Activated CD4-positive, alpha-beta T cell treated with anti-CD3 and anti-CD28 coated beads for 1 hour (primary cell): ENCODE measurements around the gene RGMB.
A peak's percentile ranks its signal among the peaks of the same experiment; 100 is the strongest.

Experiments
- DNase-seq: peaks from one replicate; pipeline ENCODE4 v3.0.0-alpha.2; 2020

Gene RGMB

DNA sequence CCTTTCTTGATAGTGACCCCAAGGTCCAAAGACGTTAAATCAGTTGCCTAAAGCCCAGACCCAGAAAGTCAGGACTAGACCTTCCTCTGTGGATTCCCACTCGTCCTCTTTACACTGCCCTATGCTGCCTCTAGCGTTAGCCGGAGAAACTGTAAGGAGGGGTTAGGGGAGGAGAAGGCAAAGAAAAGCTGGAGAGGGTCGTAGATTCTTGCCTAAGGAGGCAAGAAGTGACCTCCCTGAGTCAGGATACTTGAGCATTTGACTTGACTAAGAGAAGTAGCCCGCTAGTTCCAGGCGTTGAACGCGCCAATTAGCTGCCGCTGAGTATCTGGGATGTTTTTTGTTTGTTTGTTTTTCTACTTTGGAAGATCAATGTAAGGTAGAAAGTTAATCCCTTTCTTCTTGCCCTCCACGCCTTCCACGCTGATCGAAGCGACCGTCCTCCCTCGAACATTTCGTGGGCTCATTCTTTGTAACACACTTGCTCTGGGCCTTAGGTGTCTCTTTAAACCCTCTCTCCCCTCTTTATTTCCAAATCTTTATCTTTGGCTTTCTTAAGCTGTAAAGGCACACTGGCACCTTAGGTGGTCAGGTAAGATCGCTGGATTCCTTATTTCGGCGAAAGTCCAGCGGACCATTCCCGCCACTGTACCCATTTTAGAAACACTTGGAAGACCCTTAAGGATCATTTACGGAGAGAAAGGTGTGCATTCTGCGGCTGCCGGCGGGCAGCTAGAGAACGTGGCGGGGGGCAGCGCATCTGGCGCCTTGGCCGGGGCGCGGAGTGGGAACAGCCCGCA, 5.1 kb upstream of the RGMB start:
- DNase-seq: no peak

DNA sequence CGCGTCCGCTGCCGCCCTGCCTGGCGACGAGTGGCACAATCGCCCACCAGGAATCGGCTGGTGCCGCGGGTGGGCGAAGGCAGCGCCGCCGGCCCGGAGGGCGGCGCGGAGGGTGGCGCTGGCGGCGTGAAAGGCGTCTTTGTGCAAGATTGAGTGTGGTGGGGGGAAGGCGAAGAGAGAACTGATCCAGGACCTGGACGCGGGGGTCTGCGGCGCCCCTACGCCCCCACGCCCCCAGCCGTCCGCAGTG, 4.6 kb upstream of the RGMB start:
- no peak for DNase-seq

DNA sequence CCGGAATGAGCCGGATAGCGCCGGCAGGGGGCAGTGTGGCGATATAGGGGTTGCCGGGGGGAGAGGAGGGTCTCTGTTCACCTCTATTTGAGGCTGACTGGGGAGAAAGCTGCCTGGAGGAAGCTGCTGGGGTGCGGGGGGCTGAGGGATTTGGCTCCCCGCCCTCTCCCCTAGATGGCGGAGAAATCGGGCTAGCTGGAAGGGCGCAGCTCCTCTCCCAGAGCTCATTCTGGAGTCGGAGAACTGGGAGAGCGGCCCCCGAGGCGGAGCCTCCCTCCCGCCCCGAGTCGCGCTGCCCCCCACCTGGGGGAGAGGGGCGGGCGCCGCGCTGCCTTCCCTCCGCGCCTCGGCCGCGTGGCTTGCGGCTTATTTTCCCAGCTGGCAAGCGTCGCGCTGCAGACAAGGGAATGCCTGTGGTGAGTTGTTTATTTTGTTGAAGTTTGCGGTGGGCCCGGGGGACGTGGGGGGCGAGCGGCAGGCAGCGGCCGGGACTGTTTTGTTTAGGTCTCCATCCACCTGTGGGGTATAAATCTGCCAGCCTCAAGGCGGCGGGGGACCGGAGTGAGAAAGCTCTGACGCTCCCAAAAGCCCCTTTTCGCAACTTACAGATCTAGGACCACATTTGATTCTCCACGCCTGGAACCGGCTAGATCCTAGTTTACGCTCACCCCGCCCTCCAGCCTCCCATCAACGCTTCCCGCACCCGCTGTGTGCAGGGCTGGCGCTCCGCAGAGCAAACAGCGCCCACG, 4.1 kb upstream of the RGMB start:
- DNase-seq: no peak

DNA sequence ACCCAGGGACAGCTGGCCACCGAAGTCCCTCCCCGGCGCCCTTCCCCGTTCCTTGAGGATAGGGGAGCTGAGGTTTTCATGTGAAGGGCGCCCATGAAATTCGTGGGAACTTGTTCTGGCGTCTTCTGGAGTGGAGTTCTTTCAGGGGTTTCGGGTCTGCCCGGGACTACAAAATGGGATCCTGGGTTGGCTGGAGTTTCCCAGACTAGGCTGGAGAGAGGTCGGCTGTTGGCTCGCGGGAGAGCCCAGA, 3.6 kb upstream of the RGMB start:
- no peak for DNase-seq

DNA sequence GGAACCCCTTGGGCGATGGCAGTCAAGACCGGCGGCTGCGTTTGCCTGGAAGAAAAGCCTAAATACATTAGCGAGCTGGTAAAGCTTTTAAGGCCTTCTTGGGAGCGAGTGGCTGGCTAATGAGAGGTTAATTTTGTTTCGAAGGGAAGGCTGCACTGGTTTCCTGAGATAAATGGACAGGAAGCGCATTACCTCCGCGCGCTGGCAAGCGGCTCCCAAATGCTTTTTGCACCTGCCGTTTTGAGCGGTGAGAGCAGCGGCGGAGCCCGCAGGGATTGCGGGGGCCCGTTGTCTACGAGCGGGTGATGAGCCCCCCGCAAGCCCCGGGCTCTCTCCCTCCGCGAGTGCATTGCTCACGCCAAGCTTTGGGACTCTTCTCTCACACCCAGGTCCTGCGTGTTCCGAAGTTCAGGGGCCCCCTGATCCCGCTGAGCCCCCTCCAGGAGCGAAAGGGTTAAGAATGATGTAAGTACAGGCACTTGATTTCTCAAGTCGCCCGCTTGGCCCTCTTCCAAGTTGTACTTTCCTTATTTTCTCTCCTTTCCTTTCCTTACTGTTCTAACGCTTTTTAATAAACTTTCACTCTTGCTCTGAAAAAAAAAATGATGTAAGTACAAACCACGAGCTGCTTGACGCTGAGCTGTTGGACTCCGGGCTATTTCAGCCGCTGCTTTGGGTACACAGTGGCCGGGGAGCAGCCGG, 3.1 kb upstream of the RGMB start:
- DNase-seq: no peak

DNA sequence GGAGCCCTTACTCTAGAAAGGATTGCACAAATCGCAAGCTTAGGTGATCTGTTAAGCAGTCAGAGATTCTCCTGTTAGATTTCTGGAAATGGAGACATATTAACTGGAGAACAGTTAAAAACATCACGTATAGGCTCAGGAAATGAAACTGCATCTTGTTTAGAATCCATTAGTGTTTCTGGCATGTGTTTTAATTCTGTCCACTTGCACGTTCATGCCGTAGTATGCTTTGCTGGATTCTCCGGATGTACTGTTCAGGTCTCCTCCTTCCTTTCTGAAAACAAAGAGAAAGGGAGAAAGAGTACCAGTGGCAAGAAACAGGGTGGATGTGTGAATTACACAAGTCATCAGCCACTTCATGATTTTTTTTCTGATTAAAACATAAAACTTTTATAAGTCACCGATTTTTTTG, 2.5 kb upstream of the RGMB start:
- DNase-seq: no peak

DNA sequence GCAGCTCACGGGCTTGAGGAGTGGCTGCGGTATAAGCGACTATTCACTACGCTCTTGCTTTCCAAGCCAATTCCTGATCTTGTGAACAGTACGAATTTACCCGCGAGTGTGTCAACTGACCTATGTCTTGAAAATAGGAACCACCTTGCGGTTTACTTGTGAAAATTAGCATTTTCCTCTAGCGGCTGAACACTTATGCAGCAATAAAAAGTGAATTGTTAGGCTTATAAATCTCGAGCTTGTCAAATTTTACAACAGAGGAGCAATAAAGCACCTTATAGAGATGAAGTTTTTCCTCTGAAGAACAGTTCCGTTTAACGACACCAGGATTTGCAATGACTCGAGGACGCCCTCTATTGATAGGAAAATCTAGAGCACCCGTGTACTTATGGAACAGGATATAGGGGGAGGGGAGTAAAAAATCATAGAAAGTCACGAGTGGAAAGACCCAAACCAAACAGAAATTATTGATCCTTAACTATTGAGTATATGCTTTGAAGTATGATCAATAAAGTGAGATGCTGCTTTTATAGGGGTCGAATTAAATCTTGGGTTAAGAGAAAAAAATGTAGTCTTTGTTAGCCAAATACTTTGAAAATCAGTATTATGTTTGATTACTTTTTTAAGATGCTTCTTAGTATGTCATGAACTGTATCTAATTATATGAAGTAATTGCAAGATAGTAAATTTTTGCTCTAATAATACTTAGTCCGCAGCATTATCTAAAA, 1.9 kb upstream of the RGMB start:
- no peak for DNase-seq

DNA sequence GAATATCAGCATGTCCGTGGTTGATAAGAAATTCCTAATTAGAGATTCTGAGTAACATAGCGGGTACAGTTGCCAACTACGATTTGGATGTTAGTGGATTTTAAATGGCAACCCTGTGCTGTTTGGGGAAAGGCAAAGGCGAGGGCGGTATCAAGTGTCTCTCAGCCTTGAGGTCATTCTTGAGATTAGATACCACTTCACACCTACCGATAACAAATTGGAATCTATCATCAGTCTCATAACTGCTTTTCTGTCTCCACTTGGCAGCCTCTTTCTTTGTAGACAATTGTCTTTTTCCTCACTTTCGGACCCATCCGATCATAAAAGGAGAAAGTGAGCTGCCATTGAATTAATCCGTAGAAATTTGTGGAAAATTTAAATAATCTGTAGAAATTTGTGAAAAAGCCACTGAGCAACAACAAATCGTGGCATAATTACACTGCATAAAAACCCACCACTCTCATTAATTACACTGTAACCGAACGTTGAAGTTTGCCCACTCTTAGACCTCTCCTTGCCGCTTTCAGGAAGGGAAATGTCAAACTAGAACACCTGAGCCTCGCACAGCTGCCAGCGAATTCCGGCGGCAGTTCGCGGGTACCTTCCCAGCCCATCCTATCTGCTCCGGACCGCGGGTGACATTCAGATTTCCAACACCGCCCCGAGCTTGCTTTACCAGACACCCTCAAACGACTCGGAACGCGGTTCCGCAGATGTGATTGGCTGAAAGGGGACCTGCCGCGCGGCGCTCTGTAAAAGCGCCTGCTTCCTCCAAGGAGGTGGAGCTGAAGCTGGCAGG, 849 bp upstream of the RGMB start:
- DNase-seq: peak; percentile 52

DNA sequence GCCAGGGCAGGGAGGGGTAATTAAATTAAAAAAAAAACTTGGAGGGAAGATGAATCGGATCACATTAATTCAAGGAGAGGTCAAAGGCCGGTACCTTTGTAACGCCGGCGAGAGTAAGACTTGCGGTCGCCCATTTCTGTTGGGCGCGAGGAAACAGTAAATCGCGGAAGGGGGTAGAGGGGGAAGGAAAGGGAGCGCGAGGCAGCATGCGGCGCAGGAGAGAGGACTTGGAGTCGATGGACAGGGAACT, 324 bp upstream of the RGMB start:
- DNase-seq: no peak

DNA sequence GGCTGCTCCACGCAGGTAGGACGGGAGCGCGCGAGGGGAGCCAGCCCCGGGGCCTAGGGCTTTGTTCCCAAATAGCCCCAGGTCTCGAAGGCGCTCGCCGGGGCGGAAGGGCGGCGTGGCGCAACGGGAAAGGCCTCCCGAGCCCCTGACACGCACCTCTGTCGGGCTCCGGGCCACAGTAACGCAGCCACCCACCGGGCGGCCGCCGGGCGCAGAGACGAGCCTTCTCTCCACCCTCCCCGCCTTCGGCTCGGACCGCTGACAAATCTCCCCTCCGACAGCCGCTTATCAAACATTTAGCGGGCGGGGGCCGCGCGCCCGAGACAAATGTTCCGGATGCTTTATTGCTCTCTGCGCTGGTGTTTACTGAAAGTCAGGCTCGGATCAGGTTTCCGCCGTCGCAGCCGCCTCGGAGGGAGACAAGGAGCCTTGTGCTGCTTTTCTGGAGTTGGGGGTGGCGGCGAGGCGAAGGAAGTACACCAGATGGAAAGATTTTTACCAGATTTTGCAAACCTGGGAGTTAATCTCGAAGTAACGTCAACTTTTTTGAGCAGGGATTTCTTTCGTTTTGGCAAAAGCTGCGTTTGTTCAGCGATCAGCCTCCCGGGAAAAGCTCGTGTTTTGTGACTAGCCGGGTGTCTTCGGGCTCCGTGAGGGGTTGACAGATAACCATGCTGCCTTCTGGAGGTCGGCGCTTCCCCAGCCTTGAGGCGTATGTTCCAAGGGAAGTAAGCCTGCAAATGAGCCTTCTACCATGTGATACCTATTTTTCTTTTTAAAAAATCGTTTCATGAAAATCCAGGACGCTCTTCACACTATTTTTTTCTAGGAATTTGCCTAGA, 950 bp downstream of the RGMB start:
- peak; percentile 34 for DNase-seq

DNA sequence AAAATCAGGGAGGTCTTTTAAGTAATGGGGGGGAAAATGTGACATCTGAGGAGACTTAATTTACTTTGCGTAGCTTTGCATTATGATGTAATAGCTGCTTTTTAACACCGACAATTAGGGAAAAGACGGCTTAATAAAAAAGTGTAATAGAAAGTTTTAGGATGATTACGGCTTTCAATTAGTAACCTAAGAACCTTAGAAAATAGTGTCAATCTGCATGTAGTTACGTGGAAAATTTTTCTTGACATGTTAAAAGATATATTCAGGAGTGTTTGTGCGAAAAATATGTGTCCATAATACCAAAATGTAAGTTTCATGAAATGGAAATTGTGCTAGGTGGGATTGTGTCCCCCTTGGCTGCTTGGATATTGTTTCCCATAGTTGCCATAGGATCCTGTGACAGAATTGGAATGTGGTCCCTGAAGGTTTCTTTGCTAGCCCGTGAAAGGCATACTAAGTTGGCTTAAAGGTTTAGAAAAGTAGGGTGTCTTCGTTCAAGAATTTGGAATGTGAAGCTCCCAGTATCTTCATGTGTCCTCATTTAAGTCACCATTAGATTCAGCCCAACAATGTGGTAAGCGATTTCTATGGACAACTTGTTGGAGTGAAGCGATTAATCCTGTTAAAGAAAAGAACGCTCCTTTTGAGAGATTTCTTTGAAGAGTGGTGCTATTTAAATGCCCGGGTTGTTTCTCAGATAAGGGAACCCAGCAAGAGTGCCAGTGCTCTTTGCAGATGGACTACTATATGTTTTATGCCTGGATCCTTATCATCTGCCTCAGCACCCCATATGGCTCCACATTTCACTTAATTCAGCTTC, 2.0 kb downstream of the RGMB start:
- no peak for DNase-seq

DNA sequence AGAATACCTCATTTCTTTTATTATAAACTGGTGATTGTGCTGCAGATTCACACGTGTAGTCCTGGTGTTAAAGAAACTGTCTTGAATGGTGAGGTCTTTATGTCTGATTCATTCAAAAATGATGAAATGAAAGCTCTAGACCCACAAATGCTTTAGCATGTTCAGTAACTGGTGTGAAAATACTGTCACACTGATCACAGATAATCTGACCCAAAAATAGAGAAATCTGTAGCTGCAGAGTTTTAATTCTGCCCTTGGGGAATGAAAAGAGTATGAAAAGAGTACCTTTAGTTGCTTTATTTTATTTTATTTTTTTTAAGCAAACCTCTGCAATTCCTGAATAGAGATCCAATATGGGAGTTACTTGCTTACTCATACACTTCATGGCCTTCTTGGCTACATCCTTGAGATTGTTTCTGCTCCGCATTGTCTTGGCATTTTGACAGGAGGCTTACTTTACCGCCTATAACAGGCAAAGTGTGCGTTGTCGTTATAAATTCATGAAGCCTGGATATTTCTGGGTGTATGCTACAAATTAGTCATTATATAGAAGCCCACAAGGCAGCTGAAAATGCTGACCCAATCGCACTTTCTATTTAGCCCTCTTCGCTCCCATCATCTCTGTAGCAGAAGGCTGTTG, 2.7 kb downstream of the RGMB start:
- DNase-seq: no peak

DNA sequence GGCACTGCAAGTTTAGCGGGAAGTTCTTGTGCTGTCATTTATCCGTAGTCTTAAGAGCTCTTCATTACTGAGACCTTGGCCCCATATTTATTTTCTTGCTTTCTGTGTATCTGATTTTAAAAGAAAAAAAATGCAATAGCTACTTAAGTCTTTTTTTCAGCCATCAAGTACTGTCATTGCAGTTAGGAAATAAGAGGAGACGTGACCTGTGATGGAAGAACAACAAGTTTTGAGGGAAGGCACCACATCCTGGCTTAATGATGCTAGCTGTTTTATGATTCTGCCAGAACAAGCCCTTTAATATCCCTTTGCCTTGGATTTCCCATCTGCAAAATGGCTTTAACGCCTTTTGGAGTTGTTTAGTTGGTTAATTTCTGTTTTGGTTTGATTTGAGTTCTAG, 3.8 kb downstream of the RGMB start:
- DNase-seq: no peak

DNA sequence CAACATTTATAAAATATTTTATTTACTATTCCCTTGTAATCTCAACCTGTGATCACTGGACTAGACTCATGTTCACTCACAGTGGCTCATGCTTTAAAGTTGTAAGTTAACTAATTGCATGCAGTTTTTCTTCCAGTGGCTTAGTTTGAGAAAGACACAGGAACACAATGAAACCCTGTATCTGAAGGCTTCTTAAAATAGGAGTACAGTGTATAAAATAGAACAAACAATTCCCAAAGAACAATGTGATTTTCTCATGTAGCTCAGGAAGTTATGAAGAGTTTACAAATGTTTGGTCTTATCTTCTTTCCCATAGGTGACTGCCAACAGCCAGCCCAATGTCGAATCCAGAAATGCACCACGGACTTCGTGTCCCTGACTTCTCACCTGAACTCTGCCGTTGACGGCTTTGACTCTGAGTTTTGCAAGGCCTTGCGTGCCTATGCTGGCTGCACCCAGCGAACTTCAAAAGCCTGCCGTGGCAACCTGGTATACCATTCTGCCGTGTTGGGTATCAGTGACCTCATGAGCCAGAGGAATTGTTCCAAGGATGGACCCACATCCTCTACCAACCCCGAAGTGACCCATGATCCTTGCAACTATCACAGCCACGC, 5.9 kb downstream of the RGMB start:
- no peak for DNase-seq

DNA sequence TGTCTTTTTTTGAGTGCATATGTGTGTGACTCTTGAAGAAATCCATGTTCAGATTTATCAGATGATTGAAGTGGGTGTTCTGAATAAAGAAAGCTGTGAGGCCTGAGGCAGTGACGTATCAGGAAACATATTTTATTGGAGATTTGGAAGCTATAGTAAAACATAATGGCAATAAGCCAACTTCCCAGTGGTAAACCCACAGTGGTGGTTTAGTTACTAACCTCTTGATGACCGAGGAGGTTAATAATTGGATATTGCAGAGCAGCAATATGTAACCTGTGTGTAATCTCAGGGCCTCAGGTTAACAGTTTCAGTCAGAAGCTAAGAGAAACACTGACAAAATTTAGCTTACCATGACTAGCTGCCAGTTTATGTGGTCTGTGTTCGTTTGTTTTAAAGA, 6.9 kb downstream of the RGMB start:
- no peak for DNase-seq

DNA sequence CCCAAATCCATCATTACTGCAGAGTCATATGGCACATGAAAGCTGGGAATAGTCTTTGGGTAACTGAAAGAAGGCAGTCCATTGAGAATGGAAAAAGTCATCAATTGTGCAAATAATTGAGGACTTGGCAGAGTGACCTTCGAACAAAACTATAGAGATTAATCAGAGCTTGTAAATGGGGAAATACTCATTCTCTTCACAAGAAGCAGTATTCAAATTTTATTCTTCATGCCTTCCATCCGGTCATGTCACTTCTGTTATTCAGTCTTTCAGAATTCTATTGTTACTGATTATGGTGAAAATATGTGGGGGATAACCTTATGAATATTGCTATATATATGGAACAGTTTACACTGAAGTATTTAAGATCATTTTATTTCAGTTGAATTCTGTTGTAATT, 8.1 kb downstream of the RGMB start:
- no peak for DNase-seq

DNA sequence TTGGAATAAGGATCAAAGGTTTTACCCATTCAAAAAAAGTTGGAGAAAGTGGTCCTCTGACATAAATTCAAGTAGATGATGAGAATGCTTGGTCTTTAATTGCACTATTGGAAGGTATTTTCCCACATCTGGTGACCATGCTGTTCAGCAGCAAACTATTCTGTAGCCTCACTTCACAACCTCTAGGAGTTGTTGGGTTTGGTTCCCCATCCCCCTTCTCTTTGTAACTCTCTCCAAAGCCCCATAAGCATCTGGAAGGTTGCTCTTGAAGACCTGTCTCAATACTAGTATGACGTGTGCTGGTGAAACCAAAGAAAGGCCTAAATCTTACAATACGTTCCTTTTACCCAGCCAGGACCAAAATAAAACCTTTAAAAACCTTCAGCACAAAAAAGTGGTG, 8.5 kb downstream of the RGMB start:
- DNase-seq: no peak

DNA sequence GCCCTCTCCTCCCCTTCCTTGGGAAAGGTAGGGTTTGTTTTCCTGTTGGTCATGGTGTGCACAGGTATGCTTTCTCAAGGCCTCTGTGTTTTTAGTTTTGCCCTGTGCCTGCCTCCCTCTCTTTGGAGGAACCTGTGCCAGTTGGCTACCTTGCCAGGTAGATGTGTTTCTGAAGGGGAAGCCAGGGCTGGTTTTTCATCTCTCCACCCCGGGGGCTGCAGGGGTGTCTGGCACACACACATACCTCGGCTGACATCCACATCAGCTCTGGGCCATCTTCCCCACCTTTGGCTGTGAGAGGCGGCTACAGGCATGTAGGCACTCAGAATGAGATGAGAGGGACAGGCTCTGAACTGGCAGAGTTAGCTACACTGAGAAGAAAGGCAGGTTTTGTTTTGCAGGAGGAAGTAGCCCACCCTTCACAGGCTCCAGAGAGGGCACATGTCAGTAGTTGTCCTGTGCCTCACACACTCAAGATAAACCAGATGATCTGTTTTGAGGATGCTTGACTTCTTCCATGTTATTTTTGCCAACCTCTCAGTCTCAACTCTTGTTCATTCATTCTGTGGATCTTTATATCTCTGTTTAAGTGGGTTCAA, 9.7 kb downstream of the RGMB start:
- DNase-seq: no peak

DNA sequence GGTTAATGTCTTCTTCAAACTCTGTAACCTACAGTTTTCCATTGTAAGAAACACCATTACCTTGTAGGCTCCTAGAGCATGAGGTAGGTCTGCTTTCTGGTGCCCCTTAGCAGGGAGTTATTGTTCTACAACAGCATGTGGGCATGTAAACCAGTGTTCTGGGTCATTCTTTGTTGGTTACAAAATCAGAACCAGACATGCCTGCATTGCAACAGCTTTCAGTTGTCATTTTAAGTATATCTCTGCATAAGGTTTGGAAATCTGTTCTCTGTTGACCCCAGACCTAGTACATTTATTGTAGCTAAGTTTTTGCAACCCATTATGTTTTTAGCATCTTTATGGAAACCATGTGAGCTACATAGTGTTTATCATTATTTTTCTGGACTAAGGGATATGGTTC, 10.9 kb downstream of the RGMB start:
- no peak for DNase-seq

DNA sequence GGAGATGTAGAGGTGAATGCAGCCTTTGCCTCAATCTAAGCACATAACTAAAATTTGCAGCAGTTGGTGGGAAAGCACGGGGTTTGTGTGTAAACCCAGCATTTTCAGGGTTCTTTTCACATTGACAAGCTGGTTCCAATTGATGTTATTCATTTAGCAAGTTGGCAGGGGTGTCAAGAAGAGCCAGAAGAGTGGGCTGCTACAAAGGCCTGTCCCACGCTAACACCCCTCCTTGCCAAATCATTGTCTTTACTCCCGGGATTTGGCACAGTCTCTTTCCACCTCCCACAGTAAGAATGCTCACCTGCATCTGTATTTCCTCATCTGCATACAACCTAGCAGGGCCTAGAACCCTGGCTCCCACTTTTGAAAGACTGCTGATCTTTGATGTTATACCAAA, 11.8 kb downstream of the RGMB start:
- no peak for DNase-seq
